A673 (cell line): ENCODE data around the gene MAFF. TPM values are rescaled to one million over a fixed set of nuclear protein-coding genes. Genes with fewer than 3 reads are reported as not detected.
"Not testable (repeated sequence)": the region's sequence is repeated elsewhere in the genome, so short reads cannot be mapped to it uniquely, and the experiment has no call there.

Source experiments
- BruUV-seq: library from RNA; stranded (reverse); fragments of 400-500 nt; replicated peaks from 2 replicates; lab custom pipeline; 2021; lab: Mats Ljungman, UMichigan
- CTCF ChIA-PET: fragments of 300-600 bp; sonication (Branson Sonifier 250); formaldehyde crosslinking; loops from one replicate; lab custom pipeline; 2022; ENCODE audit warnings: antibody characterized with exemption; lab: Charles Lee
- POLR2A ChIA-PET: fragments of 300-600 bp; sonication (Branson Sonifier 250); formaldehyde crosslinking; loops from one replicate; lab custom pipeline; 2022; ENCODE audit warnings: antibody characterized with exemption; ENCODE audit not compliant: low non-redundant PET; lab: Charles Lee
- DNase-seq: peaks from one replicate; pipeline ENCODE4 v3.0.0-alpha.2; 2015; ENCODE audit warnings: low spot score
- H3K27ac ChIP-seq: fragments of 200-600 bp; sonication (generic); 2 replicates; pipeline ENCODE4 v1.5.1; 2016; ENCODE audit warnings: mixed run types, low read depth, mild to moderate bottlenecking, mixed read lengths, antibody characterized with exemption, low read length; ENCODE audit not compliant: poor library complexity, severe bottlenecking
- H3K27me3 ChIP-seq: fragments of 200-600 bp; sonication (generic); replicated peaks from 2 replicates; pipeline ENCODE4 v1.6.1; 2017; ENCODE audit warnings: mixed run types, low read depth, mild to moderate bottlenecking, mixed read lengths, antibody characterized with exemption, low read length; ENCODE audit not compliant: insufficient read depth, poor library complexity
- H3K36me3 ChIP-seq: fragments of 200-600 bp; sonication (generic); 2 replicates; pipeline ENCODE4 v1.6.1; 2016; ENCODE audit warnings: mixed run types, mild to moderate bottlenecking, mixed read lengths, antibody characterized with exemption, low read length; ENCODE audit not compliant: insufficient read depth, poor library complexity, severe bottlenecking
- H3K4me1 ChIP-seq: fragments of 200-600 bp; sonication (generic); 2 replicates; pipeline ENCODE4 v1.6.1; 2017; ENCODE audit warnings: mixed run types, mild to moderate bottlenecking, mixed read lengths, antibody characterized with exemption, low read length; ENCODE audit not compliant: insufficient read depth, poor library complexity, severe bottlenecking
- H3K4me3 ChIP-seq: fragments of 200-600 bp; sonication (generic); 2 replicates; pipeline ENCODE4 v1.5.1; 2016; ENCODE audit warnings: low read depth, mixed run types, mild to moderate bottlenecking, mixed read lengths, low read length; ENCODE audit not compliant: poor library complexity, severe bottlenecking
- H3K9me3 ChIP-seq: fragments of 200-600 bp; sonication (generic); 2 replicates; pipeline ENCODE4 v1.6.1; 2016; ENCODE audit warnings: mixed run types, low read depth, mild to moderate bottlenecking, mixed read lengths, antibody characterized with exemption, low read length; ENCODE audit not compliant: poor library complexity, severe bottlenecking
- CTCF ChIP-seq: fragments of 300-800, 200-600 bp; sonication (generic); conservative IDR thresholded peaks from 2 replicates; pipeline ENCODE4 v1.5.1; 2017; ENCODE audit warnings: low read depth, mild to moderate bottlenecking, antibody characterized with exemption, low read length, moderate library complexity, mixed read lengths
- EZH2 ChIP-seq: fragments of 200-600 bp; sonication (generic); IDR thresholded peaks from 2 replicates; pipeline ENCODE4 v1.6.1; 2017; ENCODE audit warnings: borderline replicate concordance, low read depth, mild to moderate bottlenecking, mixed read lengths, antibody characterized with exemption, low read length; ENCODE audit not compliant: poor library complexity, severe bottlenecking
- intact Hi-C: fragments of 100-400 bp; cut with micrococcal nuclease; formaldehyde crosslinking; loops from one replicate; pipeline ENCODE4 v1.10.0; 2022; ENCODE audit not compliant: unreplicated experiment
- total RNA-seq: library from RNA; stranded (reverse); gene quantifications from 2 replicates; pipeline ENCODE4 v1.2.3, GENCODE V29; 2021

MAFF gene
- total RNA-seq, 1 experiment from 2014 or later: 6.3 TPM

- intact Hi-C loops: no loop called here
- peaks cover 10% of the 10 kb centered on the region for H3K36me3 ChIP-seq
- POLR2A ChIA-PET: no interaction called here
- no peaks in the 10 kb centered on the region for H3K27me3 ChIP-seq
- CTCF ChIA-PET: no interaction called here
- no peaks in the 10 kb centered on the region for H3K4me1 ChIP-seq
- no peak for TF ChIP-seq EZH2
- no peak for TF ChIP-seq CTCF
- H3K27ac ChIP-seq: no peak overlapping the region
- H3K4me3 ChIP-seq: no peak overlapping the region
- DNase-seq: no peak
- H3K9me3 ChIP-seq: no peaks in the 10 kb centered on the region
- no TSS peak for BruUV-seq
Observed at GRCh38 chr22:38232196-38232595, 30.4 kb downstream of the MAFF start.

GRCh38 chr22:38233427-38233826, 31.6 kb downstream of the MAFF start:
- no peak for DNase-seq
- Histone ChIP-seq H3K27ac (no peak overlapping the region), H3K9me3 (no peaks in the 10 kb centered on the region), H3K27me3 (no peaks in the 10 kb centered on the region), H3K4me1 (no peaks in the 10 kb centered on the region), H3K36me3 (peaks cover 10% of the 10 kb centered on the region), H3K4me3 (no peak overlapping the region)
- TF ChIP-seq EZH2: no peak
- TF ChIP-seq CTCF: no peak
- CTCF ChIA-PET: no interaction called here
- intact Hi-C loops: no loop called here
- no TSS peak for BruUV-seq
- POLR2A ChIA-PET: no interaction called here

GRCh38 chr22:38233856-38234255, 32.1 kb downstream of the MAFF start:
- intact Hi-C loops, POLR2A ChIA-PET, H3K4me3 ChIP-seq, H3K9me3 ChIP-seq, H3K27me3 ChIP-seq, H3K27ac ChIP-seq, DNase-seq, BruUV-seq, H3K4me1 ChIP-seq, CTCF ChIA-PET: not testable (repeated sequence)
- peaks cover 10% of the 10 kb centered on the region for H3K36me3 ChIP-seq

GRCh38 chr22:38235240-38235850, 33.6 kb downstream of the MAFF start:
- H3K9me3 ChIP-seq: no peaks in the 10 kb centered on the region
- intact Hi-C loops: no loop called here
- no TSS peak for BruUV-seq
- H3K4me3 ChIP-seq: no peak overlapping the region
- CTCF ChIA-PET: no interaction called here
- H3K27ac ChIP-seq: no peak overlapping the region
- no peak for DNase-seq
- no peaks in the 10 kb centered on the region for H3K27me3 ChIP-seq
- H3K36me3 ChIP-seq: peaks cover 5% of the 10 kb centered on the region
- TF ChIP-seq EZH2 (no peak), CTCF (no peak)
- H3K4me1 ChIP-seq: no peaks in the 10 kb centered on the region
- POLR2A ChIA-PET: no interaction called here
